CD4-positive, alpha-beta T cell treated with Interleukin-6 for 4 hours (primary cell): ENCODE measurements around the gene FAM151A.

Source experiments
- DNase-seq: peaks from one replicate; pipeline ENCODE4 v3.0.0-alpha.2; 2020; ENCODE audit warnings: mixed read lengths

Gene FAM151A

GRCh38 chr1:54577612-54578011, 45.7 kb downstream of the FAM151A start:
- DNase-seq, result no peak

GRCh38 chr1:54575605-54576290, 47.6 kb downstream of the FAM151A start:
- DNase-seq, result no peak

GRCh38 chr1:54575161-54575560, 48.2 kb downstream of the FAM151A start:
- DNase-seq, result no peak

GRCh38 chr1:54574158-54574778, 49.1 kb downstream of the FAM151A start:
- no peak for DNase-seq

- no peak for DNase-seq
These were observed 50.8 kb downstream of the FAM151A start for GRCh38 chr1:54572542-54572850.

GRCh38 chr1:54571803-54572541, 51.4 kb downstream of the FAM151A start:
- no peak for DNase-seq

GRCh38 chr1:54571326-54571725, 52.0 kb downstream of the FAM151A start:
- DNase-seq, result no peak

GRCh38 chr1:54570161-54570560, 53.2 kb downstream of the FAM151A start:
- no peak for DNase-seq

- DNase-seq, result no peak
These were observed 54.0 kb downstream of the FAM151A start for GRCh38 chr1:54569339-54569738.

- no peak for DNase-seq
These were observed 55.4 kb downstream of the FAM151A start for GRCh38 chr1:54567961-54568360.

- no peak for DNase-seq
These were observed 56.7 kb downstream of the FAM151A start for GRCh38 chr1:54566438-54567141.

- DNase-seq, result no peak
These were observed 58.2 kb downstream of the FAM151A start for GRCh38 chr1:54565113-54565501.

- DNase-seq, result no peak
These were observed 58.8 kb downstream of the FAM151A start for GRCh38 chr1:54564312-54565112.

- DNase-seq, result no peak
These were observed 63.5 kb downstream of the FAM151A start for GRCh38 chr1:54559771-54560231.
